Panc1 (cell line): ENCODE measurements around the gene STK17B. TPM values are rescaled to one million over a fixed set of nuclear protein-coding genes. Genes with fewer than 3 reads are reported as not detected.

ENCODE experiments used
- ATAC-seq: fragments of 200-7000 bp; cut with Tn5 transposase; 2 replicates; pipeline ENCODE4 v1.9.1; 2020; ENCODE audit warnings: mild to moderate bottlenecking, moderate library complexity
- BruUV-seq: library from RNA; stranded (reverse); fragments of 400-500 nt; replicated peaks from 2 replicates; lab custom pipeline; 2021; lab: Mats Ljungman, UMichigan
- CTCF ChIA-PET: fragments of 300-600 bp; sonication (Branson Sonifier 250); formaldehyde crosslinking; loops from one replicate; lab custom pipeline; 2022; ENCODE audit warnings: antibody characterized with exemption; lab: Charles Lee
- POLR2A ChIA-PET: fragments of 300-600 bp; sonication (Branson Sonifier 250); formaldehyde crosslinking; loops from one replicate; lab custom pipeline; 2022; ENCODE audit warnings: antibody characterized with exemption; lab: Charles Lee
- DNase-seq: peaks from one replicate; pipeline ENCODE4 v3.0.0-alpha.2; 2010; ENCODE audit warnings: low read depth, low spot score
- H3K27ac ChIP-seq: 2 replicates; pipeline ENCODE4 v1.5.1; 2011; ENCODE audit warnings: mild to moderate bottlenecking, low read length, inconsistent platforms
- H3K27me3 ChIP-seq: fragments of 200-500 bp; sonication (Bioruptor generic); 2 replicates; pipeline ENCODE4 v1.6.0; 2014; ENCODE audit warnings: low read length, inconsistent platforms; ENCODE audit not compliant: control insufficient read depth, insufficient read depth
- H3K36me3 ChIP-seq: fragments of 200-500 bp; sonication (Bioruptor generic); 2 replicates; pipeline ENCODE4 v1.5.1; 2014; ENCODE audit warnings: inconsistent platforms, mild to moderate bottlenecking, low read length, moderate library complexity; ENCODE audit not compliant: control insufficient read depth, insufficient read depth
- H3K4me1 ChIP-seq: 2 replicates; pipeline ENCODE4 v1.5.1; 2011; ENCODE audit warnings: inconsistent platforms, mild to moderate bottlenecking, low read length, moderate library complexity; ENCODE audit not compliant: control insufficient read depth, insufficient read depth
- H3K4me3 ChIP-seq, 2 experiments: 2 replicates each; pipeline ENCODE4 v1.5.1; 2011 to 2012; ENCODE audit warnings: low read depth in 2 of 2, low read length in 2 of 2, mild to moderate bottlenecking in 2 of 2, inconsistent platforms in 1 of 2, moderate library complexity in 1 of 2
- H3K9me3 ChIP-seq: fragments of 200-500 bp; sonication (Bioruptor generic); 2 replicates; pipeline ENCODE4 v1.5.1; 2014; ENCODE audit warnings: low read depth, mild to moderate bottlenecking, inconsistent platforms, low read length, moderate library complexity; ENCODE audit not compliant: control insufficient read depth, insufficient read depth
- POLR2AphosphoS5 ChIP-seq: IDR thresholded peaks from 2 replicates; pipeline ENCODE4 v1.6.1; 2012; ENCODE audit warnings: mild to moderate bottlenecking, low read depth, low read length, moderate library complexity
- SIN3A ChIP-seq: IDR thresholded peaks from 2 replicates; pipeline ENCODE4 v1.6.1; 2012; ENCODE audit warnings: low read depth, mild to moderate bottlenecking, low read length, moderate library complexity, borderline replicate concordance; ENCODE audit not compliant: insufficient read depth
- TCF7L2 ChIP-seq: IDR thresholded peaks from 2 replicates; pipeline ENCODE4 v1.6.1; 2011; ENCODE audit warnings: mild to moderate bottlenecking, low read depth, low read length, inconsistent platforms
- in situ Hi-C: cut with HindIII; loops from 2 replicates; pipeline ENCODE4 v1.10.0; 2016; ENCODE audit warnings: low sequenced_read_pairs, low pct_unique_long_range_greater_than_20kb
- intact Hi-C: fragments of 100-400 bp; cut with micrococcal nuclease; formaldehyde crosslinking; loops from one replicate; pipeline ENCODE4 v1.10.0; 2022; ENCODE audit not compliant: unreplicated experiment
- total RNA-seq: library from RNA; stranded (reverse); gene quantifications from one replicate; pipeline ENCODE4 v1.2.1, GENCODE V29; 2021; ENCODE audit not compliant: unreplicated experiment
- TF ChIP-seq, protein P1 (sequence below), 2 experiments: IDR thresholded peaks; 2 replicates each; pipeline ENCODE4 v1.6.1; 2011 to 2012; ENCODE audit warnings: low read depth in 2 of 2, control low read depth in 1 of 2, low read length in 1 of 2, mild to moderate bottlenecking in 1 of 2, moderate library complexity in 1 of 2; ENCODE audit not compliant: insufficient read depth in 1 of 2
- TF ChIP-seq, protein P2 (sequence below): fragments of 450-650 bp; IDR thresholded peaks from 2 replicates; pipeline ENCODE4 v1.5.1; 2017; ENCODE audit warnings: mild to moderate bottlenecking

Gene STK17B
- total RNA-seq, 1 experiment from 2014 or later: 19.3 TPM

DNA sequence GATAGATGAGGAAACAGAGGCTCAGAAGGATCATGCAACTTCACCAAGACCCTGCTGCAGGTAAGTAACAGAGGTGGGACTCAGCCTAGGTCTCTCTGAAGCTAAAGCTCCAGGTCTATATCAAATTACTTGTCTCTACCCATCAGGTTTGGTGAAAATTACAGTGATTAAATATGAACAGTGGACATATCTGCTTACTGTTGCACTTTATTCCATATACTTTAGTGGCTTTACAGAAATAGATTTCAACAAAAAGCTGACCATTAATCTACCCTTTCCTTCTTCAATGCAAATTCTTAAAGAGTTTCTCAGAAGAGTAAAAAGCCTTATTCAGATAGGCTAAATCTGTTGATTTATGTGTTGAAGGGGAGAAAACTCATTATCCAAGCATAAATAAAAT, 42.8 kb upstream of the STK17B start:
- CTCF ChIA-PET: no interaction called here
- in situ Hi-C loops: no loop called here
- POLR2A ChIA-PET: no interaction called here

DNA sequence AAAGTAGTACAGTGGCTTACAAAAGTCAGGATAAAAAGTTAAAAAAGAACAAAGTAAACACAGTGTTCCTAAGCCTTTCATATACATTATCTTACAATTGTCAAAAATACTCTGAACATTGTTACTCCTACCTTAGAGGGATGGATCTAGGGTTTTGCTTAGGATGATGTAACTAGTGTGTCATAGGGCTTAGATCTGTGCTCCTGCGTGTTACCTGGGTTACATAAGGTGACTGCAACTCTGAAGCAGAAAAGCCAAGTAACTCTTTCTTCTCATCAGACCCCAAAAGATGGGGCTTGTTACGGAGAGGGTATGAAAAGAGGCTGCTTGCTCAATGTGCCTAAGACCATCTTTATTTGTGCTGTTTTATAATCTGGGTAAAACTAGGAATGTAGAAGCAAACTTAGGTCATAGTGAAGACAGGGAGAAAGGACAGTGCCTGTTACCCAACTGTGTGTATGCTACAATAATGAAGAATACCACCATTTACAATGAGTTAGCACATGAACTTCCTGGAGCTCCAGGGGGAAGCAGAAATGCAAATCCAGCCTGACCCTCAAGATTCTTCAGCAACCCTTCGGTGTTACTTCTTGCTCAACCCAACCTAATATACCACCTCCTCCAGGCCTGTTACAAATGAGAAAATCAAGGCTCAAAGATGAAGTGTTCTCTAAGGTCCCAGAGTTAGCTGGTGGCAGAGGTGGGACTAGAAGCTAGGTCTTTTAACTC, 42.0 kb upstream of the STK17B start:
- no peaks in the 10 kb centered on the region for H3K36me3 ChIP-seq
- intact Hi-C loops: no loop called here
- CTCF ChIA-PET: no interaction called here
- no peak overlapping the region for H3K27ac ChIP-seq
- no peak for DNase-seq
- H3K4me3 ChIP-seq: no peak overlapping the region
- no peaks in the 10 kb centered on the region for H3K9me3 ChIP-seq
- BruUV-seq: no TSS peak
- H3K27me3 ChIP-seq: no peaks in the 10 kb centered on the region
- TF ChIP-seq, protein P1, sequence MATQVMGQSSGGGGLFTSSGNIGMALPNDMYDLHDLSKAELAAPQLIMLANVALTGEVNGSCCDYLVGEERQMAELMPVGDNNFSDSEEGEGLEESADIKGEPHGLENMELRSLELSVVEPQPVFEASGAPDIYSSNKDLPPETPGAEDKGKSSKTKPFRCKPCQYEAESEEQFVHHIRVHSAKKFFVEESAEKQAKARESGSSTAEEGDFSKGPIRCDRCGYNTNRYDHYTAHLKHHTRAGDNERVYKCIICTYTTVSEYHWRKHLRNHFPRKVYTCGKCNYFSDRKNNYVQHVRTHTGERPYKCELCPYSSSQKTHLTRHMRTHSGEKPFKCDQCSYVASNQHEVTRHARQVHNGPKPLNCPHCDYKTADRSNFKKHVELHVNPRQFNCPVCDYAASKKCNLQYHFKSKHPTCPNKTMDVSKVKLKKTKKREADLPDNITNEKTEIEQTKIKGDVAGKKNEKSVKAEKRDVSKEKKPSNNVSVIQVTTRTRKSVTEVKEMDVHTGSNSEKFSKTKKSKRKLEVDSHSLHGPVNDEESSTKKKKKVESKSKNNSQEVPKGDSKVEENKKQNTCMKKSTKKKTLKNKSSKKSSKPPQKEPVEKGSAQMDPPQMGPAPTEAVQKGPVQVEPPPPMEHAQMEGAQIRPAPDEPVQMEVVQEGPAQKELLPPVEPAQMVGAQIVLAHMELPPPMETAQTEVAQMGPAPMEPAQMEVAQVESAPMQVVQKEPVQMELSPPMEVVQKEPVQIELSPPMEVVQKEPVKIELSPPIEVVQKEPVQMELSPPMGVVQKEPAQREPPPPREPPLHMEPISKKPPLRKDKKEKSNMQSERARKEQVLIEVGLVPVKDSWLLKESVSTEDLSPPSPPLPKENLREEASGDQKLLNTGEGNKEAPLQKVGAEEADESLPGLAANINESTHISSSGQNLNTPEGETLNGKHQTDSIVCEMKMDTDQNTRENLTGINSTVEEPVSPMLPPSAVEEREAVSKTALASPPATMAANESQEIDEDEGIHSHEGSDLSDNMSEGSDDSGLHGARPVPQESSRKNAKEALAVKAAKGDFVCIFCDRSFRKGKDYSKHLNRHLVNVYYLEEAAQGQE (IDR thresholded peaks at IDR 0.05; ENCODE audit: insufficient read depth in 1 of 2, low read depth in 2 of 2, low read length in 1 of 2): no peak
- TF ChIP-seq SIN3A (no peak), TCF7L2 (no peak), POLR2AphosphoS5 (no peak)
- TF ChIP-seq, protein P2, sequence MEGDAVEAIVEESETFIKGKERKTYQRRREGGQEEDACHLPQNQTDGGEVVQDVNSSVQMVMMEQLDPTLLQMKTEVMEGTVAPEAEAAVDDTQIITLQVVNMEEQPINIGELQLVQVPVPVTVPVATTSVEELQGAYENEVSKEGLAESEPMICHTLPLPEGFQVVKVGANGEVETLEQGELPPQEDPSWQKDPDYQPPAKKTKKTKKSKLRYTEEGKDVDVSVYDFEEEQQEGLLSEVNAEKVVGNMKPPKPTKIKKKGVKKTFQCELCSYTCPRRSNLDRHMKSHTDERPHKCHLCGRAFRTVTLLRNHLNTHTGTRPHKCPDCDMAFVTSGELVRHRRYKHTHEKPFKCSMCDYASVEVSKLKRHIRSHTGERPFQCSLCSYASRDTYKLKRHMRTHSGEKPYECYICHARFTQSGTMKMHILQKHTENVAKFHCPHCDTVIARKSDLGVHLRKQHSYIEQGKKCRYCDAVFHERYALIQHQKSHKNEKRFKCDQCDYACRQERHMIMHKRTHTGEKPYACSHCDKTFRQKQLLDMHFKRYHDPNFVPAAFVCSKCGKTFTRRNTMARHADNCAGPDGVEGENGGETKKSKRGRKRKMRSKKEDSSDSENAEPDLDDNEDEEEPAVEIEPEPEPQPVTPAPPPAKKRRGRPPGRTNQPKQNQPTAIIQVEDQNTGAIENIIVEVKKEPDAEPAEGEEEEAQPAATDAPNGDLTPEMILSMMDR: no peak
- no peaks in the 10 kb centered on the region for H3K4me1 ChIP-seq
- POLR2A ChIA-PET: no interaction called here
- no peak for ATAC-seq
- in situ Hi-C loops: no loop called here

More for the DNA sequence above, 42.8 kb upstream of the STK17B start:
- Histone ChIP-seq H3K4me3 (no peak overlapping the region), H3K36me3 (no peaks in the 10 kb centered on the region), H3K4me1 (no peaks in the 10 kb centered on the region), H3K27ac (no peak overlapping the region), H3K27me3 (no peaks in the 10 kb centered on the region), H3K9me3 (no peaks in the 10 kb centered on the region)
- TF ChIP-seq, protein P2: no peak
- TF ChIP-seq SIN3A (no peak), POLR2AphosphoS5 (no peak), TCF7L2 (no peak)
- TF ChIP-seq, protein P1 (IDR thresholded peaks at IDR 0.05; ENCODE audit: insufficient read depth in 1 of 2, low read depth in 2 of 2, low read length in 1 of 2): no peak
- ATAC-seq (no peak), DNase-seq (no peak)
- intact Hi-C loops: no loop called here
- BruUV-seq: no TSS peak
